Natural killer cell (primary cell): ENCODE data around the gene JAGN1. TPM values are rescaled to one million over a fixed set of nuclear protein-coding genes. Genes with fewer than 3 reads are reported as not detected.
A peak's percentile ranks its signal among the peaks of the same experiment; 100 is the strongest.
"Not testable (repeated sequence)": the region's sequence is repeated elsewhere in the genome, so short reads cannot be mapped to it uniquely, and the experiment has no call there.

ENCODE experiments used
- ATAC-seq, 3 donors: fragments of 150-1000 bp in 2 of 3; fragments of 200-7000 bp in 1 of 3; cut with Tn5 transposase; 1 replicate in 1 of 3; 2 replicates in 2 of 3; pipeline ENCODE4 v1.10.0; 2021; ENCODE audit warnings: mild to moderate bottlenecking in 2 of 3, moderate library complexity in 2 of 3
- DNase-seq, 2 donors: peaks; one replicate each; pipeline versions ENCODE4 v3.0.0 to v3.0.0-alpha.2; 2013 to 2021; ENCODE audit warnings: mixed read lengths in 1 of 2
- H3K27ac ChIP-seq: one replicate; pipeline ENCODE4 v1.5.1; 2013; ENCODE audit warnings: mild to moderate bottlenecking, low read length
- H3K27me3 ChIP-seq: one replicate; pipeline ENCODE4 v1.6.1; 2013; ENCODE audit warnings: low read length; ENCODE audit not compliant: control insufficient read depth, insufficient read depth
- H3K36me3 ChIP-seq: one replicate; pipeline ENCODE4 v1.6.1; 2013; ENCODE audit warnings: low read length; ENCODE audit not compliant: control insufficient read depth, insufficient read depth
- H3K4me1 ChIP-seq: one replicate; pipeline ENCODE4 v1.6.1; 2013; ENCODE audit warnings: low read length; ENCODE audit not compliant: control insufficient read depth, insufficient read depth
- H3K4me3 ChIP-seq: one replicate; pipeline ENCODE4 v1.5.1; 2013; ENCODE audit warnings: low read length
- H3K9me3 ChIP-seq: one replicate; pipeline ENCODE4 v1.6.1; 2013; ENCODE audit warnings: low read length; ENCODE audit not compliant: control insufficient read depth, insufficient read depth
- H3K27ac Mint-ChIP-seq, 2 donors: one replicate each; pipeline ENCODE4 v1.8.0; 2022; ENCODE audit warnings: mild to moderate bottlenecking in 2 of 2, mixed read lengths in 2 of 2, moderate library complexity in 1 of 2
- H3K27me3 Mint-ChIP-seq, 2 donors: one replicate each; pipeline ENCODE4 v1.8.0; 2022; ENCODE audit warnings: low read depth in 2 of 2, mixed read lengths in 2 of 2
- H3K36me3 Mint-ChIP-seq: one replicate; pipeline ENCODE4 v1.8.0; 2022; ENCODE audit warnings: mixed read lengths
- H3K4me1 Mint-ChIP-seq, 2 donors: one replicate each; pipeline ENCODE4 v1.8.0; 2022; ENCODE audit warnings: mixed read lengths in 2 of 2
- H3K4me3 Mint-ChIP-seq: one replicate; pipeline ENCODE4 v1.8.0; 2022; ENCODE audit warnings: mild to moderate bottlenecking, moderate library complexity, mixed read lengths
- H3K9me3 Mint-ChIP-seq, 2 donors: one replicate each; pipeline ENCODE4 v1.8.0; 2022; ENCODE audit warnings: mixed read lengths in 2 of 2
- CTCF ChIP-seq: fragments of 200-600 bp; IDR thresholded peaks from one replicate; pipeline ENCODE4 v1.8.0; 2022; ENCODE audit warnings: antibody characterized with exemption
- WGBS: methylation state at CpG from one replicate; pipeline ENCODE4 v1.1.7; 2013; ENCODE audit warnings: missing lambda C conversion rate; ENCODE audit not compliant: insufficient coverage; 5-methylcytosine and 5-hydroxymethylcytosine counted together
- intact Hi-C: fragments of 100-400 bp; cut with micrococcal nuclease; formaldehyde crosslinking; loops from one replicate; pipeline ENCODE4 v1.14.2; 2022
- total RNA-seq, 4 donors: library from RNA; stranded (reverse); fragments of 120-200 nt in 1 of 4; gene quantifications; one replicate each; pipeline versions ENCODE4 v1.2.3 to v1.2.4, GENCODE V29; 2013 to 2022

JAGN1 gene
- total RNA-seq, 3 donors from 2014 or later (not counting 1 experiment from before 2014, with no cell fraction given): 15.4 to 16.6 (median 15.5) TPM

- ATAC-seq (no peak), DNase-seq (no peak)
- Histone ChIP-seq H3K27me3 (no peaks in the 10 kb centered on the region), H3K4me3 (no peak overlapping the region), H3K4me1 (no peaks in the 10 kb centered on the region), H3K36me3 (no peaks in the 10 kb centered on the region), H3K27ac (no peak overlapping the region), H3K9me3 (no peaks in the 10 kb centered on the region)
- no peak for TF ChIP-seq CTCF
- Mint-ChIP-seq H3K4me3 (no peak overlapping the region), H3K27ac (no peak overlapping the region), H3K27me3 (no peaks in the 10 kb centered on the region), H3K36me3 (no peaks in the 10 kb centered on the region), H3K9me3 (no peaks in the 10 kb centered on the region), H3K4me1 (no peaks in the 10 kb centered on the region)
- intact Hi-C loops: no loop called here
Measured at GRCh38 chr3:9875448-9875847, 15.0 kb upstream of the JAGN1 start.

GRCh38 chr3:9876255-9876654 is 14.2 kb upstream of the JAGN1 start:
- DNase-seq, H3K4me1 ChIP-seq, H3K36me3 Mint-ChIP-seq, H3K27ac ChIP-seq, H3K36me3 ChIP-seq, H3K4me3 Mint-ChIP-seq, intact Hi-C loops, H3K9me3 ChIP-seq, ATAC-seq, H3K4me3 ChIP-seq, H3K27me3 Mint-ChIP-seq, H3K4me1 Mint-ChIP-seq, H3K27ac Mint-ChIP-seq, H3K9me3 Mint-ChIP-seq, H3K27me3 ChIP-seq: not testable (repeated sequence)
- WGBS: 82% methylated on average over 3 of the region's 4 CpGs

DNA sequence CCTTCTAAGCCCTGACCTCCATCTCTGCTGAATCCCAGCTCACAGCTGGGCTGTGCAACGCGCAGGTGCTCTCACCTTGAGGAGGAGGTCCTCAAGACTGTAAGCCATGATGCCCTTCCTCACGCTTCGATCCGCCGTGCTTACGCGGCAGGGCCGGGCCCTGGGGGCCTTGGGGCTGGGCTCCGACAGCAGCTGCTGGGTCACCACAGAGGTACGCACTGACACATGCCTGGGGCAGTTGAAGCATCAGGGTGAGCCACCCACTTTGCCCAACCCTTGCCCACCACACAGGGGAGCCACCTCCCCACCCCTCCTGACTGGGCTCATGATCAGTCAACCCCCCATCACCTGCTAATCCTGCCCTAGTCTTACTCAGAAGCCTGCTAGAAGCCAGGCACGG is 13.4 kb upstream of the JAGN1 start:
- Mint-ChIP-seq H3K4me3 (no peak overlapping the region), H3K36me3 (no peaks in the 10 kb centered on the region), H3K27ac (no peak overlapping the region), H3K4me1 (no peaks in the 10 kb centered on the region), H3K9me3 (no peaks in the 10 kb centered on the region), H3K27me3 (no peaks in the 10 kb centered on the region)
- Histone ChIP-seq H3K4me3 (no peak overlapping the region), H3K36me3 (no peaks in the 10 kb centered on the region), H3K27me3 (no peaks in the 10 kb centered on the region), H3K9me3 (no peaks in the 10 kb centered on the region), H3K27ac (no peak overlapping the region), H3K4me1 (no peaks in the 10 kb centered on the region)
- DNase-seq: peak in 1 of 2 donors; percentile 27
- intact Hi-C loops: no loop called here
- WGBS: 89% methylated on average over 12 of the region's 12 CpGs
- TF ChIP-seq CTCF: no peak
- no peak for ATAC-seq

DNA sequence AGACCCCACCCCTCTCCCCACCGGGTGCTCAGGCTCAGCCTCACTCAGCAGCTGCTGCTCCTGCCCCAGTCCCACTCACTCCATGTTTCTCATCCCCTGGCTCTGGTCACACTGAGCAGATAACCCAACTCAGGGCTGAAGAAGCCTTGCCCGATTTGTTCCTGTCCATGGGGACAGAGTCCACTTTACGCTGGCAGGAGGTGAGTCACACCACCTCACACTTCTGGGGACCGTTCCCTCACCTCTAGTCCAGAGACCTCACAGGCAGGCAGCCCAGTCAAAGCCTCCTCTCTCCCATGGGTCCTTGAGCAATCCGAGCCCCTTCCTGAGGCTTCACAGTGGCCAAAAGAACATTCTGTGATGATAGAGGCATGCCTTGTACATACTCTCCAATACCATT is 11.7 kb upstream of the JAGN1 start:
- no peak for DNase-seq
- no peak for TF ChIP-seq CTCF
- intact Hi-C loops: no loop called here
- Mint-ChIP-seq H3K9me3 (no peaks in the 10 kb centered on the region), H3K27me3 (no peaks in the 10 kb centered on the region), H3K27ac (no peak overlapping the region), H3K4me3 (no peak overlapping the region), H3K36me3 (no peaks in the 10 kb centered on the region), H3K4me1 (peaks cover 2 to 4% of the 10 kb centered on the region in 2 donors)
- Histone ChIP-seq H3K4me1 (no peaks in the 10 kb centered on the region), H3K27ac (no peak overlapping the region), H3K27me3 (no peaks in the 10 kb centered on the region), H3K36me3 (no peaks in the 10 kb centered on the region), H3K9me3 (no peaks in the 10 kb centered on the region), H3K4me3 (no peak overlapping the region)
- no peak for ATAC-seq
- WGBS: 83% methylated on average over 5 of the region's 5 CpGs
